Keratinocyte (primary cell): ENCODE results near the gene WNT1.

ENCODE experiments used
- CTCF ChIP-seq, 3 experiments: IDR thresholded peaks in 1 of 3; conservative IDR thresholded peaks in 1 of 3; optimal IDR thresholded peaks in 1 of 3; 2 replicates in 2 of 3; 3 replicates in 1 of 3; pipeline versions ENCODE3 to v1.5.1; 2011; ENCODE audit warnings: low read length in 3 of 3, mild to moderate bottlenecking in 3 of 3, moderate library complexity in 2 of 3, control low read depth in 1 of 3, inconsistent platforms in 1 of 3; ENCODE audit not compliant: insufficient read depth in 2 of 3; ENCODE audit errors: extremely low read depth in 1 of 3
- EZH2 ChIP-seq: IDR thresholded peaks from one replicate; pipeline ENCODE4 v1.6.1; 2012; ENCODE audit warnings: inconsistent platforms, mild to moderate bottlenecking, low read length, moderate library complexity

DNA sequence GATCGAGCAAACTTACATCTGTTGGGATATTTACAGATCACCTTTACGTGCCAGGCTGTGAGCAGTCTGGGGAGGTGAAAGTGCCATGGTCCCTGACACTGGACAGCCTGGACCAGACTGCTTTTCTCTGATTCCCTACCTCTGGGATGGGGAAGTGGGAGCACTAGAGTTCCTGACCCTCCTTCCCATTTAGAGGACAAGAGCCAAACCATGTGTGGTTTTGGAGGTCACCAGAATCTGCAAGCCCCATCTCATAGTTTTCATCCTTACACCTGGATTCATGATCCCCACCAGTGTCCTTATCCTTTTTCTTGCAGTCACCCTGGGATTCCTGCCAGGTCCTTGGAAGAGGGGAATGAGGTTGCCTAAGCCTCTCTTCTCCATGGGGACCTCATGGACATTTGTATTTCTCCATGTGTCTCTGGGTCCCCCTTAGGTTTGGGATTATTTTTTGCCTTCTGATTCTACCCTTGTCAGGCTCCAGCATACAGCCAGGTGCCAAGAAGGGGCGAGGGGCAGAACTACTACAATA, 5.1 kb upstream of the WNT1 start:
- TF ChIP-seq EZH2 = no peak
- no peak for TF ChIP-seq CTCF (optimal IDR thresholded peaks at IDR 0.05 in 1 of 3, IDR thresholded peaks at IDR 0.05 in 1 of 3, conservative IDR thresholded peaks at IDR 0.05 in 1 of 3; ENCODE audit: extremely low read depth in 1 of 3, insufficient read depth in 2 of 3, low read length in 3 of 3)
